Activated naive CD4-positive, alpha-beta T cell (primary cell): ENCODE measurements around the gene COL2A1.
A peak's percentile ranks its signal among the peaks of the same experiment; 100 is the strongest.

Experiments used
- DNase-seq, 4 experiments: peaks; one replicate each; lab custom pipeline; 2025; lab: John Stamatoyannopoulos, UW

Gene COL2A1

GRCh38 chr12:47945341-47945728 is 58.9 kb downstream of the COL2A1 start:
- no peak for DNase-seq

DNA sequence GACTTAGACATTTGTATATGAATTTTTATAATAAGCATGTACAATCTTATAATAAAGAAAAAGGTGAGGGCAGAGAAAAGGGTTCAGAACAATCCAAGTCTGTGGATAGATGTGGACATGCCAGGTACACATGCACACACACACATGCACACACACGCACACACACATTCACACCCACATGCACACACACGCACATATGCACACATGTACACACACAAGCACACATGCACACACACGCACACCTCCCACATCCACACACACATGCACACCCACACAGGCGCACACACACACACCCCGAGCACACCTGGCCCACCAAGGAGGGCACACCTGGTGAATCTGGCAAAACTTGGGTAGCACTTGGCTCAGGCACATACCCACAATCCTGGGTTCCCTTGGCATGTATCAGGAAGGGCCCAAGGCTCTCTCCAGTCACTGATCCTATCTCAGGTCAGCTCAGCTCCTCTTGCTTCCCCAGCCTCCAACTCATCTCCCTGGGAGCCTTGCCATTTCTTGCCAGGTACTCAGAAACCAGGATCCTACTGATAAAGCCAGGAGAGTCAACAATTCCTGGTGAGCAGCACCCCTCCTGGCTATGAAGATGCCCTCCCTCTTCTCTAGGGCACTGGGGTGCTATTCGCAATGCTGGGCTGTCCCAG is 59.5 kb downstream of the COL2A1 start:
- DNase-seq, result no peak

DNA sequence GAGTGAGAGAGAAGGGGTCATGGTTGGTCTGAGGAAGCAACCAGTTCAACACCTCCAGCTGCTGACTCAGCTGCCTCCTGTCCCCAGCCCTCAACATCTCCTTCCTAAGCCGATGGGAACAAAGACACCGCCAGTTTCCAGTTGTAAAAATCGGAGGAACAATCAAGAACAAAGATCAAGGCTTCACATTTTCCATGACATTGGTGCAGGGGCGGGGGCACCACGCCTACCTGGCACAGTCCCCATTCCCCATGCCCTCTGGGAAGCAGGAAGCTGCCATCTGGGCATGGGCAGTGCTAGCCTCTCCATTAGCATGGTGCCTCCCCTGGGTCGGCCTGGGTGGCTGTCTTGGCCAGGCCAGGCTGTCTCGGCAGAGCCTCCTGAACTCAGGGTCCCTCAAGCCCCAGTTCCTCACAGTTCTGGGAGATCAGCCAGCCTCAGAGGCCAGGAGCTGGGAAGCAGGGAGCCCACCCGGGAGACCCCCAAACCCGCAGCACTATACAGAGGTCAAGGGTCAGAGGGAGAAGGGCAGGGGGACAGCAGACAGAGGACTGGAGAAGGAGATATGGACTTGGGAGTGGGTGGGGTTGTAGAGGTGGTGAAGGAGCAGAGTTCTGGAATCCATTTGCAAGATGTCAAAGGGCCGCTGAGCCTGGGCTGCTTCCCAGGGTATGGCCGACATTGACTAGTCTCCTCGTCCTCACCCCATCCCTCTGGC is 60.5 kb downstream of the COL2A1 start:
- DNase-seq, result no peak

DNA sequence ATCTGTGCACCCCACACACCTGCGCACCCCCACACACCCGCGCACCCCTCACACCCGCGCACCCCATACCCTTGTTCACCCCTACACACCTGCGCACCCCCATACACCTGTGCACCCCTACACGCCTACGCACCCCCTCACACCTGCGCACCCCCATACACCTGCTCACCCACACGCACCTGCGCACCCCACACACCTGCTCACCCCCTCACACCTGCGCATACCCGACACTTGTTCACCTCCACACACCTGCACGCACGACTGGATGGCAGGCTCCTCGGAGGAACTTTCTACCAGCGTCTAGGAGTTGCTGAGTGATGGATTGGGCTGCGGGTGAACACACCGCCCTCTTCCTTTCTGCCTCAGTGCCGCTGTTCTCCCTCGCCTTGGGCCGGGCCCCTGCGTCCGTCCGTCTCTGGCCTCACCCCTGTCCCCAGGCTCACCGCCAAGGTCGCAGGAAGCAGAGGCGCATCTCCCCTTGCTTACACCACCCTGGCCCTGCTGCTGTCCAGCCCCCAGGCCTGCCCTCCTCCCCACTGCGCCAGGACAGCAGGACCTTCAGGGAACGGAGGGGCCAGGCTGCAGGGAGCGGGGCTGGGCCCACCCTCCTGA is 61.6 kb downstream of the COL2A1 start:
- DNase-seq, result no peak

DNA sequence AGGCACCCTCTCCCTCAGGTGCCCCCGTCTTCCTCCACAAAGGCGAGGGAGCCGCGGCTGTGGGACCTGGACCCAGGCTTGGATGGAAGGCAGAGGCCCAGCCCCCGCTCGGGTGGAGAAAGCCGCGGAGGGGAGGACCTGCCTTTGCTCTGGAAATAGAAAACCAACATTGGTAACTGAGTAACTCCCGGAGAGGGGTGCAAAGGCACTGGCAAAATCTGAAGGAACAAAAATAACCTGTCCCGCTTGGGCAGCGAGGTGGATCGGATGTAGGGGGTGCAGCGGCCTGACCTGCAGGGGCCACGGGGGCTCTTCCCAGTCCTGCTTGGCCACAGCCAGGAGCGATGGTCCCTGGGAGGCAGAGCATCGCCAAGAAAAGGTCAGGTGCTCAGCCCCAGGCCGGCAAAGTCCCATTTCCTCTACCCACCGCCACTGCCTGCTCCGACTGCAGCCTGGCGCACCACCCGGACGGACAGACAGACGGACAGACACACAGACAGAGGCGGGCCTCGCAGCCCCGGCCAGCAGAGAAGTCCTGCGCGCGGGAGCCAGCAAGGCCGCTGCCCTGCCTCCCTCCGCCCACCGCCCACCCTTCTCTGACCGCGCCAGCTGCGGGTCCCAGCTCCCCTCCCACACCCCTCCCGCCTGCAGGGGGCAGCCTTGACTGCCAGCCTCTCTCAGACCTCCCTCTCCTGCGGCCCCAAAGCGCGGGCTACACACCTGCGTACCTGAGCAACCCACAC is 62.2 kb downstream of the COL2A1 start:
- DNase-seq, result peak in 3 of 4 experiments; percentile 9 to 40 (median 24)

GRCh38 chr12:47941475-47941780 is 62.8 kb downstream of the COL2A1 start:
- DNase-seq, result no peak

GRCh38 chr12:47940773-47941474 is 63.4 kb downstream of the COL2A1 start:
- DNase-seq, result no peak

DNA sequence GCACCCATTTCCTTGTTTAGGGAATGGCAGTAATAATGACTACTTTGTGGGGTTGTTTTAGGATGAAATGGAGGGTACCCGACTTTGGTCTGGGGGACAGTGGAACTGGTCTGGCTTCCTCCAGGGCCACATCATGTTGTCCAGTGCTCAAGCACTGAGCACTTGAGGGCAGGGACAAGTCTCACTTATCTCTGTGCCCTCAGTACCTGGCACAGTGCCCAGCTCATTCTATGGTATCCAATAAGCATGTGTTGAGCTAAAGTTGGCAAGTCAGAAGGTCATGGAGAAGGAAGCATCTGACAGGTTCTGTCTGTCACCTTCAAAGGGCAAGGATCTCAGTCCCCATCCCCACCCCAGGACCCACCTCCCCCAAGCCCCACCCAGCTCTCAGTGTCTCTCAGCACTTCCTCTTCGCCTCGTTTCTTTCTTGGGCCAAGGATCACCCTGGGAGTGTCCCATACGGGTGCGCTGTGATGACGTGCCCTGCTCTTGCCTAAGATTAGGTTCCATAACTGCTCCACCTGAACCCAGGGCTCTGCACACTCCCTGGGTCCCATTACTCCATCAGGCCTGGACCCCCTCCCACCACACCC is 65.2 kb downstream of the COL2A1 start:
- no peak for DNase-seq

DNA sequence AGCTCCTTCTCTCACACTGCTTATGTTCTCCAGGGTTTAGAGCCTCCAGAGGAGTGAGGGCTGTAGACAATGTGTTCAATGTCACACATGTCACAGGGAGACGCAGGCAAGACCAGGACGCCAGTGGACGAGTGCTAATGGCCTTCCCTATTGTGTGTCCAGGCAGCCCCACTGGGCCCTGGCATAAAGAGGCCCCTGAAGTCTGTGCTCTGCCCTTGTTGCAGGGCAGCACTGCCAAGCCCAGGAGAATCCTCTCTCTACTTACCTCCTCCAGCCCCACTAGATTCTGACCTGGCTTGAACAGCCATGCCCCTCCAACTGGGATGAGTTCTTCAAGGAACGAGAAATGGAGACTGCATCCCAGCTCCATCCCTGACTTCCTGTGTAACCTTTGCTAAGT is 65.7 kb downstream of the COL2A1 start:
- DNase-seq, result no peak

DNA sequence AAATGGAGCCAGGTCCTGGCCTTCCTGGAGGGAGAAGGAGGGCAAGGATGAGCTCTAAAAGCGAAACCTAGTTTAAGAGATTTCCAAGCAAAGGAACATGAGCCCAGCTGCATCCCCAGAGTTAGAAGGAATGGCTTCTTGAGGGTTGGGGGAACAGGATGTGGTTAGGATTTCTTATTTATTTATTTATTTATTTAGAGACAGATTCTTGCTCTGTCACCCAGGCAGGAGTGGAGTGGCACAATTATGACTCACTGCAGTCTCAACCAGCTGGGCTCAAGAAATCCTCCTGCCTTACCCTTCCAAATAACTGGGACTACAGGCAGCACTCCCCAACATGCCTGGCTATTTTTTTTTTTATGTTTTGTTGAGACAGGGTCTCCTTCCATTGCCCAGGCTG is 66.2 kb downstream of the COL2A1 start:
- DNase-seq, result no peak

- no peak for DNase-seq
Measured at GRCh38 chr12:47935184-47935583, 69.1 kb downstream of the COL2A1 start.

- DNase-seq, result no peak
Measured at GRCh38 chr12:47931187-47931586, 73.1 kb downstream of the COL2A1 start.

GRCh38 chr12:47930634-47931033 is 73.6 kb downstream of the COL2A1 start:
- no peak for DNase-seq

- DNase-seq, result no peak
Measured at GRCh38 chr12:47927346-47927745, 76.9 kb downstream of the COL2A1 start.
